Right lobe of liver (tissue), 6 donors: ENCODE data around the gene WDR48. TPM values are rescaled to one million over a fixed set of nuclear protein-coding genes. Genes with fewer than 3 reads are reported as not detected.
A peak's percentile ranks its signal among the peaks of the same experiment; 100 is the strongest.

Source experiments
- ATAC-seq, 4 donors: fragments of 200-7000 bp; cut with Tn5 transposase; one replicate each; pipeline ENCODE4 v1.9.1; 2020; ENCODE audit warnings: mild to moderate bottlenecking in 4 of 4, moderate library complexity in 4 of 4
- DNase-seq, 3 donors: peaks; one replicate each; pipeline ENCODE4 v3.0.0-alpha.2; 2020
- H3K27ac ChIP-seq, 3 donors: fragments of 200-600 bp; one replicate each; pipeline ENCODE4 v1.8.0; 2022
- H3K27me3 ChIP-seq, 2 donors: fragments of 200-600 bp; one replicate each; pipeline ENCODE4 v1.8.0; 2022
- H3K36me3 ChIP-seq, 4 donors: fragments of 200-600 bp; sonication (generic) in 1 of 4; one replicate each; pipeline versions ENCODE4 v1.5.1 to v1.8.0; 2017 to 2022; ENCODE audit warnings: control low read depth in 1 of 4
- H3K4me1 ChIP-seq, 4 donors: fragments of 200-600 bp; sonication (generic) in 1 of 4; one replicate each; pipeline versions ENCODE4 v1.5.1 to v1.8.0; 2017 to 2022; ENCODE audit warnings: control low read depth in 1 of 4
- H3K4me3 ChIP-seq, 3 donors: fragments of 200-600 bp; one replicate each; pipeline ENCODE4 v1.8.0; 2022
- H3K9me3 ChIP-seq, 4 donors: fragments of 200-600 bp; sonication (generic) in 1 of 4; one replicate each; pipeline versions ENCODE4 v1.5.1 to v1.8.0; 2017 to 2022; ENCODE audit warnings: control low read depth in 1 of 4
- CTCF ChIP-seq, 4 donors: fragments of 200-600 bp in 3 of 4; fragments of 450-650 bp in 1 of 4; IDR thresholded peaks; one replicate each; pipeline versions ENCODE4 v1.5.1 to v1.8.0; 2016 to 2022; ENCODE audit warnings: antibody characterized with exemption in 4 of 4, mild to moderate bottlenecking in 2 of 4
- POLR2A ChIP-seq: fragments of 450-650 bp; IDR thresholded peaks from one replicate; pipeline ENCODE4 v1.6.1; 2017; ENCODE audit warnings: antibody characterized with exemption, mild to moderate bottlenecking
- WGBS: methylation state at CpG from one replicate; pipeline ENCODE4 v1.1.6; 2018; ENCODE audit warnings: low coverage, low lambda C conversion rate; ENCODE audit not compliant: insufficient coverage; ENCODE audit errors: missing lambda C conversion rate; 5-methylcytosine and 5-hydroxymethylcytosine counted together
- intact Hi-C, 2 donors: fragments of 100-400 bp; cut with DNase I; formaldehyde crosslinking; loops; one replicate each; pipeline versions ENCODE4 v1.11.2 to v1.14.1; 2022
- total RNA-seq, 6 experiments: library from RNA; depleted of rRNA in 2 of 6; stranded (reverse); fragments of >200 nt in 2 of 6; fragmentation: NEBNext Ultra II Directional in 3 of 6; extraction: Animal tissue kit (Norgen Biotek cat#: 25700) in 3 of 6; gene quantifications; one replicate each; pipeline versions ENCODE4 v1.1.0 to v1.2.4, GENCODE V29; 2016 to 2023
- donor health status: DM: no; HTN: yes; CAD: no.
- donor health status: DM: no; HTN: no; CAD: no.
- donor health status: DM: no; HTN: no; CAD: no.
- donor health status: DM: no; HTN: yes; CAD: no.
- donor health status: DM: no; HTN: yes; CAD: no.

The WDR48 gene
- total RNA-seq, 6 experiments from 2014 or later, result 11.3 to 21.9 (median 18.3) TPM

GRCh38 chr3:39096775-39097174, 45.0 kb downstream of the WDR48 start:
- WGBS, result 8% methylated on average over 2 of the region's 3 CpGs

GRCh38 chr3:39097716-39098472, 46.1 kb downstream of the WDR48 start:
- intact Hi-C loops, result no loop called here
- TF ChIP-seq CTCF (IDR thresholded peaks at IDR 0.05) (no peak), POLR2A (no peak)
- Histone ChIP-seq H3K9me3 (no peaks in the 10 kb centered on the region), H3K4me3 (no peak overlapping the region), H3K4me1 (no peaks in the 10 kb centered on the region), H3K36me3 (peaks cover 0 to 54% (median 21%) of the 10 kb centered on the region in 4 donors), H3K27me3 (no peaks in the 10 kb centered on the region), H3K27ac (no peak overlapping the region)
- ATAC-seq (no peak), DNase-seq (no peak)
- no CpG with 5 or more reads among the region's 8 CpGs for WGBS

More at GRCh38 chr3:39096775-39097174, 45.0 kb downstream of the WDR48 start:
- Histone ChIP-seq H3K27me3 (no peaks in the 10 kb centered on the region), H3K9me3 (no peaks in the 10 kb centered on the region), H3K27ac (no peak overlapping the region), H3K36me3 (peaks cover 0 to 57% (median 24%) of the 10 kb centered on the region in 4 donors), H3K4me3 (no peak overlapping the region), H3K4me1 (no peaks in the 10 kb centered on the region)
- intact Hi-C loops, result no loop called here
- DNase-seq (no peak), ATAC-seq (peak; percentile 25 to 58 (median 52))
- TF ChIP-seq POLR2A (no peak), CTCF (IDR thresholded peaks at IDR 0.05) (no peak)

- no CpG with 5 or more reads among the region's 8 CpGs for WGBS
- intact Hi-C loops, result no loop called here
- no peak for ATAC-seq
- no peaks in the 10 kb centered on the region for H3K4me1 ChIP-seq
- DNase-seq, result no peak
- H3K4me3 ChIP-seq, result no peak overlapping the region
- TF ChIP-seq CTCF (IDR thresholded peaks at IDR 0.05) (no peak), POLR2A (no peak)
- H3K36me3 ChIP-seq, result peaks cover 0 to 53% (median 19%) of the 10 kb centered on the region in 4 donors
- no peaks in the 10 kb centered on the region for H3K27me3 ChIP-seq
- no peaks in the 10 kb centered on the region for H3K9me3 ChIP-seq
- no peak overlapping the region for H3K27ac ChIP-seq
These were observed 46.7 kb downstream of the WDR48 start for GRCh38 chr3:39098473-39099000.

- TF ChIP-seq CTCF (IDR thresholded peaks at IDR 0.05), result no peak
- TF ChIP-seq POLR2A, result no peak
- Histone ChIP-seq H3K27ac (no peak overlapping the region), H3K4me1 (peaks cover 0 to 3% (median 0%) of the 10 kb centered on the region in 4 donors), H3K27me3 (no peaks in the 10 kb centered on the region), H3K36me3 (peaks cover 0 to 46% (median 16%) of the 10 kb centered on the region in 4 donors), H3K4me3 (no peak overlapping the region), H3K9me3 (no peaks in the 10 kb centered on the region)
- no peak for DNase-seq
- intact Hi-C loops, result no loop called here
- no CpG with 5 or more reads among the region's 1 CpG for WGBS
- no peak for ATAC-seq
These were observed 47.4 kb downstream of the WDR48 start for GRCh38 chr3:39099242-39099641.
